H1 (cell line): Measurements from ENCODE around the gene GPR171. TPM values are rescaled to one million over a fixed set of nuclear protein-coding genes. Genes with fewer than 3 reads are reported as not detected.

Experiments
- NRF1 ChIP-seq: IDR thresholded peaks from 2 replicates; pipeline ENCODE4 v1.6.1; 2011; ENCODE audit warnings: mild to moderate bottlenecking, low read depth, low read length, improper control_type of control experiment
- PHF8 ChIP-seq: fragments of 200-600 bp; sonication (generic); conservative IDR thresholded peaks from 2 replicates; pipeline ENCODE4 v1.7.1; 2012; ENCODE audit warnings: low read depth, mild to moderate bottlenecking, inconsistent platforms, low read length, moderate library complexity
- SIN3A ChIP-seq, 2 experiments: IDR thresholded peaks in 1 of 2; conservative IDR thresholded peaks in 1 of 2; 2 replicates each; pipeline ENCODE4 v1.6.1; 2011 to 2012; ENCODE audit warnings: low read length in 2 of 2, improper control_type of control experiment in 1 of 2, low read depth in 1 of 2, mild to moderate bottlenecking in 1 of 2
- SP1 ChIP-seq: IDR thresholded peaks from 2 replicates; pipeline ENCODE4 v1.6.1; 2011; ENCODE audit warnings: low read depth, low read length
- TBP ChIP-seq: IDR thresholded peaks from 2 replicates; pipeline ENCODE4 v1.6.1; 2011; ENCODE audit warnings: low read depth, low read length, improper control_type of control experiment
- polyA plus RNA-seq, 7 experiments: library from polyadenylated mRNA; depleted of rRNA in 3 of 7; stranded (reverse) in 5 of 7; unstranded in 2 of 7; fragments of >200 nt in 5 of 7; fragments of 200-250 nt in 2 of 7; gene quantifications; 1 replicate in 5 of 7; 2 replicates in 1 of 7; 4 replicates in 1 of 7; pipeline versions ENCODE4 v1.2.1 to v1.2.3, GENCODE V29; 2011 to 2013; ENCODE audit warnings: missing spikeins in 2 of 7, mixed read lengths in 2 of 7
- total RNA-seq: library from RNA; stranded (reverse); fragmentation: NEBNext Ultra II Directional; extraction: Animal tissue kit (Norgen Biotek cat#: 25700); gene quantifications from 2 replicates; pipeline ENCODE4 v1.2.1, GENCODE V29; 2021

Gene GPR171
- total and polyA plus RNA-seq, 2 of the 8 experiments (the other 6 are each of a cell fraction or from before 2014, with no cell fraction given) = not detected

DNA sequence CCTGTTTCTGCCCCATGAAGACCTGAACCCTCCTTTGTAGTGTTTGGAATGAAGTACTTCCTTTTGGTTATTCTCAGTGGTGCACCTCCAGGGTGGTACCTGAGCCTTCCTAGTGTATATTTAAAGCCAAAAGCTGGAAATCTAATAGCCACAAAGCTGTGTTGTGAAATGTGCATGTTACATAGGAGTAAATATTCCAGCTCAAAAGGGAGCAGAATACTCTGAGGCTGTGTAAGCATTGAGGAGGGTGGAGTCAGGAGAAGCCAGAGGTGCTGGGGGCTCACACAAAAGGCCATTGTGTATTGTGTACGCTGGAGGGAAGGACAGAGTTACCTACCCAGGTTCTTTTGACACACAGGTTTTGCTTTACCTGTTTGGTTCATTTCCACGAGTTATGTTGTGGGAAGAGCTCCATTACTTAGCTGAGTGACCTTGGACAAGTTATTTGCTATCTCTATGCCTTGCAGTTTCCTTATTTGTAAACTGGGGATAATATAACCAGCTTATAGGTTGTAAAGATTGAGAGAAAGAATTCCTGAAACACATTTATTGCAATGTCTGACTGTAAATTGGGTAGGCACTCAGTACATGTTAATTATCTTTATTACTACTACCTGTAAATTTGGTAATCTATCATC, 24.7 kb downstream of the GPR171 start (continued):
- TF ChIP-seq SP1 (no peak), PHF8 (no peak), SIN3A (conservative IDR thresholded peaks at IDR 0.05 in 1 of 2, IDR thresholded peaks at IDR 0.05 in 1 of 2; ENCODE audit: low read depth in 1 of 2, low read length in 2 of 2) (no peak), TBP (no peak), NRF1 (no peak)
